ENCODE results near the gene GNS. TPM values are rescaled to one million over a fixed set of nuclear protein-coding genes. Genes with fewer than 3 reads are reported as not detected.
A peak's percentile ranks its signal among the peaks of the same experiment; 100 is the strongest.
"Not testable (repeated sequence)": the region's sequence is repeated elsewhere in the genome, so short reads cannot be mapped to it uniquely, and the experiment has no call there.

Gene GNS
- total and polyA plus RNA-seq, 7 experiments from 2014 or later: 24.4 to 62.8 (median 36.0) TPM

- H3K4me1 Mint-ChIP-seq: peaks cover 48 to 86% (median 72%) of the 10 kb centered on the region in 7 donors
- CTCF ChIA-PET: interaction anchor here (0.6 to 8.1 kb wide), 12 partner anchors 13 to 146 kb away, joined by 3 to 131 read pairs (median 4); no protein-coding TSS in a partner anchor
- no peaks in the 10 kb centered on the region for H3K9me3 ChIP-seq (ENCODE audit: control insufficient read depth in 2 of 3, low read length in 3 of 3)
- intact Hi-C loops (cut with micrococcal nuclease): loop anchor here in 1 of 2 donors (2.0 to 5.0 kb wide), 2 partner anchors 16 to 37 kb away; no protein-coding TSS in a partner anchor
- POLR2A ChIA-PET: interaction anchor here (1.0 to 35.2 kb wide), 6 partner anchors 12 to 145 kb away, joined by 3 to 900 read pairs (median 6); partner anchors contain the start of gene RASSF3
- H3K9me3 Mint-ChIP-seq: no peaks in the 10 kb centered on the region
- ATAC-seq: no peak
- H3K4me3 ChIP-seq (ENCODE audit: low read length): no peak overlapping the region
- peak overlapping the region; percentile 75 to 97 (median 91) for H3K27ac Mint-ChIP-seq
- H3K36me3 Mint-ChIP-seq: peaks cover 11 to 46% (median 38%) of the 10 kb centered on the region in 5 donors
- DNase-seq: no peak
- H3K27me3 Mint-ChIP-seq: no peaks in the 10 kb centered on the region
- H3K27me3 ChIP-seq (ENCODE audit: control insufficient read depth in 2 of 2, insufficient read depth in 2 of 2, low read length in 2 of 2): no peaks in the 10 kb centered on the region
- H3K36me3 ChIP-seq (ENCODE audit: control insufficient read depth in 2 of 3, insufficient read depth in 3 of 3, low read length in 3 of 3): peaks cover 16 to 33% (median 31%) of the 10 kb centered on the region in 3 experiments
- H3K4me3 Mint-ChIP-seq: peak overlapping the region in 9 of 10 donors; percentile 3 to 73 (median 48)
- H3K27ac ChIP-seq (ENCODE audit: low read depth, low read length): peak overlapping the region; percentile 42
- H3K4me1 ChIP-seq (ENCODE audit: control insufficient read depth in 2 of 2, insufficient read depth in 2 of 2, low read length in 2 of 2): peaks cover 12 to 78% of the 10 kb centered on the region in 2 donors
Measured at GRCh38 chr12:64694130-64695040, 64.8 kb downstream of the GNS start.

- H3K27ac ChIP-seq (ENCODE audit: low read depth, low read length): peak overlapping the region; percentile 50
Measured at GRCh38 chr12:64691795-64692583, 67.2 kb downstream of the GNS start.

GRCh38 chr12:64691227-64691794, 67.9 kb downstream of the GNS start:
- H3K9me3 ChIP-seq (ENCODE audit: control insufficient read depth in 2 of 3, low read length in 3 of 3): no peaks in the 10 kb centered on the region
- H3K9me3 Mint-ChIP-seq: peaks cover 0 to 1% (median 0%) of the 10 kb centered on the region in 11 donors
- CTCF ChIA-PET: interaction anchor here (1.0 to 8.1 kb wide), 5 partner anchors 8 to 143 kb away, joined by 3 to 131 read pairs (median 4); no protein-coding TSS in a partner anchor
- peaks cover 58 to 95% (median 80%) of the 10 kb centered on the region in 7 donors for H3K4me1 Mint-ChIP-seq
- H3K4me3 ChIP-seq (ENCODE audit: low read length): no peak overlapping the region
- no peaks in the 10 kb centered on the region for H3K27me3 Mint-ChIP-seq
- POLR2A ChIA-PET: interaction anchor here (0.5 to 35.2 kb wide), 4 partner anchors 15 to 78 kb away, joined by 4 to 900 read pairs (median 378); partner anchors contain the start of gene RASSF3
- peaks cover 16 to 34% (median 33%) of the 10 kb centered on the region in 3 experiments for H3K36me3 ChIP-seq (ENCODE audit: control insufficient read depth in 2 of 3, insufficient read depth in 3 of 3, low read length in 3 of 3)
- ATAC-seq: no peak
- intact Hi-C loops (cut with micrococcal nuclease): no loop called here
- H3K4me3 Mint-ChIP-seq: peak overlapping the region in 7 of 10 donors; percentile 22 to 73 (median 54)
- H3K27ac Mint-ChIP-seq: peak overlapping the region in 8 of 9 donors; percentile 70 to 97 (median 88)
- H3K4me1 ChIP-seq (ENCODE audit: control insufficient read depth in 2 of 2, insufficient read depth in 2 of 2, low read length in 2 of 2): peaks cover 0 to 82% of the 10 kb centered on the region in 2 donors
- H3K36me3 Mint-ChIP-seq: peaks cover 15 to 60% (median 53%) of the 10 kb centered on the region in 5 donors
- no peak for DNase-seq
- no peaks in the 10 kb centered on the region for H3K27me3 ChIP-seq (ENCODE audit: control insufficient read depth in 2 of 2, insufficient read depth in 2 of 2, low read length in 2 of 2)
- peak overlapping the region; percentile 50 for H3K27ac ChIP-seq (ENCODE audit: low read depth, low read length)

More at GRCh38 chr12:64691795-64692583, 67.2 kb downstream of the GNS start:
- Mint-ChIP-seq H3K4me3 (peak overlapping the region in 9 of 10 donors; percentile 8 to 73 (median 54)), H3K27me3 (no peaks in the 10 kb centered on the region), H3K27ac (peak overlapping the region; percentile 4 to 97 (median 86)), H3K4me1 (peaks cover 61 to 96% (median 82%) of the 10 kb centered on the region in 7 donors), H3K9me3 (peaks cover 0 to 1% (median 0%) of the 10 kb centered on the region in 11 donors), H3K36me3 (peaks cover 15 to 61% (median 49%) of the 10 kb centered on the region in 5 donors)
- CTCF ChIA-PET: interaction anchor here (1.0 to 8.1 kb wide), 6 partner anchors 9 to 143 kb away, joined by 3 to 131 read pairs (median 4); no protein-coding TSS in a partner anchor
- intact Hi-C loops (cut with micrococcal nuclease): loop anchor here in 1 of 2 donors (1.0 kb wide), 1 partner anchor 8 kb away; no protein-coding TSS in a partner anchor
- H3K4me3 ChIP-seq (ENCODE audit: low read length): no peak overlapping the region
- no peaks in the 10 kb centered on the region for H3K27me3 ChIP-seq (ENCODE audit: control insufficient read depth in 2 of 2, insufficient read depth in 2 of 2, low read length in 2 of 2)
- DNase-seq (no peak), ATAC-seq (no peak)
- H3K9me3 ChIP-seq (ENCODE audit: control insufficient read depth in 2 of 3, low read length in 3 of 3): no peaks in the 10 kb centered on the region
- peaks cover 2 to 88% of the 10 kb centered on the region in 2 donors for H3K4me1 ChIP-seq (ENCODE audit: control insufficient read depth in 2 of 2, insufficient read depth in 2 of 2, low read length in 2 of 2)
- peaks cover 16 to 36% (median 33%) of the 10 kb centered on the region in 3 experiments for H3K36me3 ChIP-seq (ENCODE audit: control insufficient read depth in 2 of 3, insufficient read depth in 3 of 3, low read length in 3 of 3)
- POLR2A ChIA-PET: interaction anchor here (1.2 to 35.2 kb wide), 4 partner anchors 15 to 142 kb away, joined by 3 to 900 read pairs (median 378); partner anchors contain the start of gene RASSF3

DNA sequence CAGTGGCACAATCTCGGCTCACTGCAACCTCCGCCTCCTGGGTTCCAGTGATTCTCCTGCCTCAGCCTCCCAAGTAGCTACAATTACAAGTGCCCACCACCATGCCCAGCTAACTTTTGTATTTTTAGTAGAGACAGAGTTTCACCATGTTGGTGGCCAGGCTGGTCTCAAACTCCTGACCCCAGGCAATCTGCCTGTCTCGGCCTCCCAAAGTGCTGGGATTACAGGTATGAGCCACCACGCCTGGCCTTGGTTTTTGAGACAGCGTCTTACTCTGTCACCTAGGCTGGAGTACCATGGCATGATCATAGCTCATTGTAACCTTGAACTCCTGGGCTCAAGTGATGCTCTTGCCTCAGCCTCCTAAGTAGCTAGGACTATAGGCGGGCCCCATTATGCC, 69.0 kb downstream of the GNS start:
- intact Hi-C loops (cut with micrococcal nuclease); H3K9me3 Mint-ChIP-seq; H3K27me3 ChIP-seq (ENCODE audit: control insufficient read depth in 2 of 2, insufficient read depth in 2 of 2, low read length in 2 of 2); DNase-seq; H3K9me3 ChIP-seq (ENCODE audit: control insufficient read depth in 2 of 3, low read length in 3 of 3); H3K4me3 ChIP-seq (ENCODE audit: low read length); H3K27me3 Mint-ChIP-seq; ATAC-seq: not testable (repeated sequence)
- peak overlapping the region; percentile 41 for H3K27ac ChIP-seq (ENCODE audit: low read depth, low read length)
- Mint-ChIP-seq H3K36me3 (peaks cover 15 to 67% (median 59%) of the 10 kb centered on the region in 5 donors), H3K4me3 (peak overlapping the region in 4 of 10 donors; percentile 14 to 84 (median 44)), H3K27ac (peak overlapping the region in 7 of 9 donors; percentile 46 to 97 (median 94)), H3K4me1 (peaks cover 53 to 95% (median 78%) of the 10 kb centered on the region in 7 donors)
- ChIA-PET CTCF (interaction anchor here (1.0 to 2.4 kb wide), 2 partner anchors 13 to 21 kb away, joined by 4 to 12 read pairs; no protein-coding TSS in a partner anchor), POLR2A (interaction anchor here (0.7 to 35.2 kb wide), 3 partner anchors 14 to 77 kb away, joined by 6 to 900 read pairs (median 751); partner anchors contain the start of gene RASSF3)
- H3K4me1 ChIP-seq (ENCODE audit: control insufficient read depth in 2 of 2, insufficient read depth in 2 of 2, low read length in 2 of 2): peaks cover 8 to 82% of the 10 kb centered on the region in 2 donors
- peaks cover 17 to 38% (median 33%) of the 10 kb centered on the region in 3 experiments for H3K36me3 ChIP-seq (ENCODE audit: control insufficient read depth in 2 of 3, insufficient read depth in 3 of 3, low read length in 3 of 3)

DNA sequence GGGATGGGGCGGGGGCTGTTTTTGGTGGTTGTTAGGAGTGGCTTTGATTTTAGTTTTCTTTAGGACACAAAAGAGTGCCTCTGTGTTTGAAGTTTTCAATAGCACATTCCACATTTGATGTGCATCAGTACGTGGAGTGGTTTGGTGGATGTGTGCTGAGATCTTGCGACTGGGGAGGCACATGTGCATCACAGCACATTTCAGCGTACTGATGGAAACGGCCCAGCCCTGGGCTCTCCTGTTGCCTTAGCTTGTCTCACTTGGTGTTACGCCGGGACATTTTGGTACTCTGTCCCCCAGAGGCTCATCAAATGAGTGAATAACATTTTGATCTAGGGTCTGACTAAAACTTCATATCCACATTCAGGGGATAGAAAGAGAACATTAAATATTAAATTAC, 70.5 kb downstream of the GNS start:
- Histone ChIP-seq H3K4me3 (ENCODE audit: low read length) (no peak overlapping the region), H3K4me1 (ENCODE audit: control insufficient read depth in 2 of 2, insufficient read depth in 2 of 2, low read length in 2 of 2) (peaks cover 24 to 80% of the 10 kb centered on the region in 2 donors), H3K36me3 (ENCODE audit: control insufficient read depth in 2 of 3, insufficient read depth in 3 of 3, low read length in 3 of 3) (peaks cover 16 to 25% (median 19%) of the 10 kb centered on the region in 3 experiments), H3K27me3 (ENCODE audit: control insufficient read depth in 2 of 2, insufficient read depth in 2 of 2, low read length in 2 of 2) (no peaks in the 10 kb centered on the region), H3K9me3 (ENCODE audit: control insufficient read depth in 2 of 3, low read length in 3 of 3) (no peaks in the 10 kb centered on the region), H3K27ac (ENCODE audit: low read depth, low read length) (peak overlapping the region; percentile 63)
- peak; percentile 18 for ATAC-seq
- H3K4me3 Mint-ChIP-seq: peak overlapping the region; percentile 52 to 84 (median 73)
- CTCF ChIA-PET: interaction anchor here (0.6 to 2.4 kb wide), 8 partner anchors 11 to 139 kb away, joined by 3 to 12 read pairs (median 4); partner anchors contain the start of gene RASSF3
- peak in 1 of 9 donors; percentile 39 for DNase-seq
- H3K27ac Mint-ChIP-seq: peak overlapping the region; percentile 74 to 98 (median 96)
- POLR2A ChIA-PET: interaction anchor here (1.1 to 35.2 kb wide), 5 partner anchors 9 to 100 kb away, joined by 4 to 900 read pairs (median 13); partner anchors contain the start of gene RASSF3
- H3K4me1 Mint-ChIP-seq: peaks cover 50 to 95% (median 77%) of the 10 kb centered on the region in 7 donors
- intact Hi-C loops (cut with micrococcal nuclease): loop anchor here (1.0 kb wide), 3 partner anchors 9 to 19 kb away; no protein-coding TSS in a partner anchor
- H3K36me3 Mint-ChIP-seq: peaks cover 10 to 59% (median 49%) of the 10 kb centered on the region in 5 donors
- peaks cover 0 to 3% (median 0%) of the 10 kb centered on the region in 11 donors for H3K9me3 Mint-ChIP-seq
- H3K27me3 Mint-ChIP-seq: no peaks in the 10 kb centered on the region
